PC-9 (cell line): ENCODE results near the gene DENND6A.
"Not testable (repeated sequence)": the region's sequence is repeated elsewhere in the genome, so short reads cannot be mapped to it uniquely, and the experiment has no call there.

ENCODE experiments used
- EZH2 ChIP-seq: fragments of 200-600 bp; sonication (generic); IDR thresholded peaks from 2 replicates; pipeline ENCODE4 v1.8.0; 2017; ENCODE audit warnings: antibody characterized with exemption, low read depth
- TF ChIP-seq, protein P1 (sequence below): fragments of 200-600 bp; sonication (generic); conservative IDR thresholded peaks from 2 replicates; pipeline ENCODE4 v1.6.1; 2017; ENCODE audit warnings: mixed run types, antibody characterized with exemption, mild to moderate bottlenecking, moderate library complexity

DNA sequence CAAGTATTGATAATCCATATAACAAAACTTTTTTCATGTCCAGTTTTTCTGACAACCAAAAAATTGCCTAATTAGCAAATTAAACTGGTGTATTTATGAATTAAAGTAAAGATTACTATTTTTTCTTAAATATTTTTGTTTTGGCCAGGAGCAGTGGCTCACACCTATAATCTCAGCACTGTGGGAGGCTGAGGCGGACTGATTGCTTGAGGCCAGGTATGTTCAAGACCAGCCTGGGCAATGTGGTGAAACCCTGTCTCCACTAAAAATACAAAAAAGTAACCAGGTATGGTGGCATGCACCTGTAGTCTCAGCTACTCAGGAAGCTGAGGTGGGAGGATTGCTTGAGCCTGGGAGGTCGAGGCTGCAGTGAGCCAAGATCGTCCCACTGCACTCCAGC is 12.5 kb upstream of the DENND6A start:
- TF ChIP-seq, protein P1, sequence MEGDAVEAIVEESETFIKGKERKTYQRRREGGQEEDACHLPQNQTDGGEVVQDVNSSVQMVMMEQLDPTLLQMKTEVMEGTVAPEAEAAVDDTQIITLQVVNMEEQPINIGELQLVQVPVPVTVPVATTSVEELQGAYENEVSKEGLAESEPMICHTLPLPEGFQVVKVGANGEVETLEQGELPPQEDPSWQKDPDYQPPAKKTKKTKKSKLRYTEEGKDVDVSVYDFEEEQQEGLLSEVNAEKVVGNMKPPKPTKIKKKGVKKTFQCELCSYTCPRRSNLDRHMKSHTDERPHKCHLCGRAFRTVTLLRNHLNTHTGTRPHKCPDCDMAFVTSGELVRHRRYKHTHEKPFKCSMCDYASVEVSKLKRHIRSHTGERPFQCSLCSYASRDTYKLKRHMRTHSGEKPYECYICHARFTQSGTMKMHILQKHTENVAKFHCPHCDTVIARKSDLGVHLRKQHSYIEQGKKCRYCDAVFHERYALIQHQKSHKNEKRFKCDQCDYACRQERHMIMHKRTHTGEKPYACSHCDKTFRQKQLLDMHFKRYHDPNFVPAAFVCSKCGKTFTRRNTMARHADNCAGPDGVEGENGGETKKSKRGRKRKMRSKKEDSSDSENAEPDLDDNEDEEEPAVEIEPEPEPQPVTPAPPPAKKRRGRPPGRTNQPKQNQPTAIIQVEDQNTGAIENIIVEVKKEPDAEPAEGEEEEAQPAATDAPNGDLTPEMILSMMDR: not testable (repeated sequence)
- TF ChIP-seq EZH2: not testable (repeated sequence)
